ENCODE measurements around the gene TRIM72. TPM values are rescaled to one million over a fixed set of nuclear protein-coding genes. Genes with fewer than 3 reads are reported as not detected.

Gene TRIM72
- total RNA-seq, 1 experiment from 2014 or later = not detected

Other genes starting within 250 kb of the TRIM72 start
- gene HSD3B7, start 228.9 kb upstream of the TRIM72 start, total RNA-seq (2014; rRNA removed; shearing (Covaris generic)) = 10.9 and 16.3 TPM in 2 replicates
- gene STX1B, start 203.5 kb upstream of the TRIM72 start, total RNA-seq (2014; rRNA removed; shearing (Covaris generic)) = 0.29 and 0.60 TPM in 2 replicates
- 23.1 and 23.5 TPM in 2 replicates for gene STX4, start 180.6 kb upstream of the TRIM72 start, total RNA-seq (2014; rRNA removed; shearing (Covaris generic))
- gene ZNF668, start 139.9 kb upstream of the TRIM72 start, total RNA-seq (2014; rRNA removed; shearing (Covaris generic)) = 3.6 and 6.2 TPM in 2 replicates
- gene ZNF646, start 139.7 kb upstream of the TRIM72 start, total RNA-seq (2014; rRNA removed; shearing (Covaris generic)) = 4.3 and 6.7 TPM in 2 replicates
- 0.60 and 1.3 TPM in 2 replicates for gene PRSS53, start 125.2 kb upstream of the TRIM72 start, total RNA-seq (2014; rRNA removed; shearing (Covaris generic))
- 212 and 281 TPM in 2 replicates for gene VKORC1, start 119.3 kb upstream of the TRIM72 start, total RNA-seq (2014; rRNA removed; shearing (Covaris generic))
- gene BCKDK, start 105.7 kb upstream of the TRIM72 start, total RNA-seq (2014; rRNA removed; shearing (Covaris generic)) = 33.9 and 42.7 TPM in 2 replicates
- gene KAT8, start 96.5 kb upstream of the TRIM72 start, total RNA-seq (2014; rRNA removed; shearing (Covaris generic)) = 25.5 and 31.0 TPM in 2 replicates
- not detected in 2 replicates for gene PRSS8, start 78.4 kb upstream of the TRIM72 start, total RNA-seq (2014; rRNA removed; shearing (Covaris generic))
- 1.1 and 2.6 TPM in 2 replicates for gene PRSS36, start 64.1 kb upstream of the TRIM72 start, total RNA-seq (2014; rRNA removed; shearing (Covaris generic))
- gene FUS, start 34.0 kb upstream of the TRIM72 start, total RNA-seq (2014; rRNA removed; shearing (Covaris generic)) = 15.3 and 19.0 TPM in 2 replicates
- 43.4 and 64.8 TPM in 2 replicates for gene PYCARD, start 11.4 kb upstream of the TRIM72 start, total RNA-seq (2014; rRNA removed; shearing (Covaris generic))
- not detected in 2 replicates for gene PYDC1, start 3.0 kb downstream of the TRIM72 start, total RNA-seq (2014; rRNA removed; shearing (Covaris generic))
- gene ITGAM, start 45.9 kb downstream of the TRIM72 start, total RNA-seq (2014; rRNA removed; shearing (Covaris generic)) = not detected in 2 replicates
- not detected in 2 replicates for gene ITGAX, start 141.1 kb downstream of the TRIM72 start, total RNA-seq (2014; rRNA removed; shearing (Covaris generic))
- not detected in 2 replicates for gene ITGAD, start 179.2 kb downstream of the TRIM72 start, total RNA-seq (2014; rRNA removed; shearing (Covaris generic))
- not detected in 2 replicates for gene COX6A2, start 214.2 kb downstream of the TRIM72 start, total RNA-seq (2014; rRNA removed; shearing (Covaris generic))
- 0.20 TPM in 1 of 2 replicates, not detected in the other for gene ZNF843, start 228.7 kb downstream of the TRIM72 start, total RNA-seq (2014; rRNA removed; shearing (Covaris generic))
- 4.6 and 4.9 TPM in 2 replicates for gene ARMC5, start 245.4 kb downstream of the TRIM72 start, total RNA-seq (2014; rRNA removed; shearing (Covaris generic))